Right ventricle myocardium superior (tissue), 1 donor: ENCODE measurements around the gene SRRM2. TPM values are rescaled to one million over a fixed set of nuclear protein-coding genes. Genes with fewer than 3 reads are reported as not detected.
A peak's percentile ranks its signal among the peaks of the same experiment; 100 is the strongest.

Experiments used
- ATAC-seq: fragments of 200-7000 bp; cut with Tn5 transposase; one replicate; pipeline ENCODE4 v1.9.1; 2020; ENCODE audit warnings: mild to moderate bottlenecking; ENCODE audit not compliant: poor library complexity
- DNase-seq: peaks from one replicate; pipeline ENCODE4 v3.0.0-alpha.2; 2020
- intact Hi-C: fragments of 100-400 bp; cut with DNase I; formaldehyde crosslinking; loops from one replicate; pipeline ENCODE4 v1.11.2; 2022
- total RNA-seq: library from RNA; stranded (reverse); fragmentation: NEBNext Ultra II Directional; extraction: Animal tissue kit (Norgen Biotek cat#: 25700); gene quantifications from one replicate; pipeline ENCODE4 v1.2.1, GENCODE V29; 2021
- donor health status: DM: no; HTN: yes; CAD: no; lungs with severe emphysema.

The SRRM2 gene
- total RNA-seq, 1 donor from 2014 or later, result 243 TPM

GRCh38 chr16:2808181-2808580 lies 55.7 kb downstream of the SRRM2 start:
- intact Hi-C loops, result no loop called here
- ATAC-seq (no peak), DNase-seq (peak; percentile 11)

- intact Hi-C loops, result no loop called here
- ATAC-seq, result no peak
- DNase-seq, result no peak
Measured at GRCh38 chr16:2809149-2809760, 56.8 kb downstream of the SRRM2 start.

DNA sequence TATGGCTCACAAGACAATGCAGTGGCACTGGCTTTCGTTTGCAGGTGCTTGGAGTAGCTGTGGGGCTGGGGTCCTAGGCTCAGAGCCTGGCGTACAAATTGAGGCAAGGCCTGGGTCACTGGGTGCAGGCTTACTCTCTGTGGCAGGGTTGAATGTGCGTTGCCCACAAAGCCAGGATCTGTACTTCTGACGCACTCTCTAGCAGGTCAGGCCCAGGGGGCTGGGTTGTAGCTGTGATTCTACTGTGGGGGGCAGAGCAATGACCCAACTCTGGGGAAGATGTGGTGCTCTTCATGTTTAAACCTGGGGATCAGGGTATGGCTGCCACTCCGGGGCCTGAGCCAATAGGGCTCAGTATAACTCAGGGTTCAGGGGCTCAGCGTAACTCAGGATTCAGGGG lies 58.2 kb downstream of the SRRM2 start:
- DNase-seq (peak; percentile 10), ATAC-seq (no peak)
- intact Hi-C loops, result no loop called here

- ATAC-seq (peak; percentile 46), DNase-seq (peak; percentile 15)
- intact Hi-C loops, result no loop called here
Measured at GRCh38 chr16:2811703-2812471, 59.4 kb downstream of the SRRM2 start.

DNA sequence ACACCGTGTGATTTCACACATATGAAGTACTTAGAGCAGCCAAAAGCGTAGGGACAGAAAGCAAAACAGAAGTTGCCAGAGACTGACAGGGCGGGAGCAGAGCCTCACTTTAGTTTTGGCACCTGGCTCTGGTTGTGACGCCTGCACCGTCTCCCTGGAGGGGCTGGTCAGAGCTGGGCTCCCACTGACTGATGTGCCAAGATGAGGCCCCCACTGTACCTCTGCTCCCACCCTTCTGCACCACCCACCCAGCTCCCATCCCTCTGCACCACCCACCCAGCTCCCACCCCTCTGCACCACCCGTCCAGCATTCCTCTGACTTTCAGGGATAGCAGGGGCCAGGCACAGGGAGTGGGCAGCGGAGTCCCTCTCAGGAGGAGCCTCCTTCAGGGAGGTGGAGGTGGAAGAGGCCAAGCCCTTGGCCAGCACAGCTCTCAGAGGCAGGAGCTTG lies 61.4 kb downstream of the SRRM2 start:
- no peak for ATAC-seq
- intact Hi-C loops, result no loop called here
- peak; percentile 13 for DNase-seq

- intact Hi-C loops, result no loop called here
- no peak for ATAC-seq
- peak; percentile 30 for DNase-seq
Measured at GRCh38 chr16:2814551-2815298, 62.3 kb downstream of the SRRM2 start.

GRCh38 chr16:2815299-2815771 lies 62.9 kb downstream of the SRRM2 start:
- intact Hi-C loops, result no loop called here
- DNase-seq (peak; percentile 9), ATAC-seq (no peak)

GRCh38 chr16:2816751-2817339 lies 64.4 kb downstream of the SRRM2 start, which contains the start of gene PRSS21:
Gene PRSS21, plus strand, starts transcription at chr16:2817237. Its CDS starts 32 bp downstream, at chr16:2817269.
- ATAC-seq, result no peak

DNA sequence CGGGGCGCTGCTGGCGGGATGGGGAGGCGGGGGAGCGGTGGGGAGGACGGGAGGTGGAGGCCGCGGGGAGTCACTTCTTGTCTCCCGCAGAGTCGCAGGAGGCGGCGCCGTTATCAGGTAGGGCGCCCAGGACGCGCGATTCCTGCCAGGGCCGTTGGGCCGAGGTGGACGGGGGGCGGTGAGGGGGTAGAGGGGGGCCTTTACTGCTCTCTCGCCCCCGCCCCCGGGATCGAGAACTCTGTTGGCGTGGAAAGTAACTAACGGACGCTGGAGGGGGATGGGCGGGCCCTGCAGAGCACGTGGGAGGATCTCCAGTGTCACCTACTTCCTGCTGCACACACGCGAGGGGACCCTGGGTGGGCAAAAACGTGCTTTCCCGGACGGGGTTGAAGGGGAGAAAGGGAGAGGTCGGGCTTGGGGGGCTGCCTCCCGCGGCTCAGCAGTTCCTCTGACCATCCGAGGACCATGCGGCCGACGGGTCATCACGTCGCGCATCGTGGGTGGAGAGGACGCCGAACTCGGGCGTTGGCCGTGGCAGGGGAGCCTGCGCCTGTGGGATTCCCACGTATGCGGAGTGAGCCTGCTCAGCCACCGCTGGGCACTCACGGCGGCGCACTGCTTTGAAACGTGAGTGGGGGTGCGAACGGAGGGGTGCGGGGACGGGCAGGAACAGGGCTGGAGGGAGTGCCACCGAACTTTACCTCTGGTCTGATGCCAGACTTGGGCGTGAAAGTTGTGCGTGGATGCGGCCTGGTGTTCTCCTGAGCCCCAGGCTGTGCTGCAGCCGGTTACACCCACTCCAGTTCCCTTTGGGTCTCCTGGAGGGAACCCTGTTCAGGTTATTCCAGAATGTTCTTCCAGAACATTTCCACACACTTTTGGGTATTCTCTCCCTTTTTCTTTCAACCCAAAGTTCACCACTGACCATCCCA lies 65.2 kb downstream of the SRRM2 start:
- intact Hi-C loops, result no loop called here

More at GRCh38 chr16:2816751-2817339, 64.4 kb downstream of the SRRM2 start, which contains the start of gene PRSS21:
- intact Hi-C loops, result no loop called here
- peak; percentile 35 for DNase-seq

DNA sequence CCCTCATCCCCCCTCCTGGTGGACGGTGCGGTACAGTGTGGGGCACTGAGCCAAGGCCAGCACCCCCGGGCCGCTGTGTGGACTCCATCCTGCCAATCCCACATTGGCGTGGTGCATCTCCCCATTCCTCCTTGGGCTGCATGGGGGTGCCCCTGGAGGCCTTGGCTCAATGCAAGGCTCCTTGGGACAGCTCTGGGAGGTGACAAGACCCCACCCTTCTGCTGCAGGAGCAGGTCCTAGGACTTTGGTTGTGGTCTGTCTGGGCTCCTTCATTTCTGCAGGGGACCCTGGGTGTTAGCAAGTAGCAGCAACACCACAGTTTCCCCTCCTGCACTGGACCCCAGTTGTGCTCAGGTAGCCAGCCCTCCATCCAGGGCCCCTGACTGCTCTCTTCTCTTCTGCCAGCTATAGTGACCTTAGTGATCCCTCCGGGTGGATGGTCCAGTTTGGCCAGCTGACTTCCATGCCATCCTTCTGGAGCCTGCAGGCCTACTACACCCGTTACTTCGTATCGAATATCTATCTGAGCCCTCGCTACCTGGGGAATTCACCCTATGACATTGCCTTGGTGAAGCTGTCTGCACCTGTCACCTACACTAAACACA lies 65.9 kb downstream of the SRRM2 start:
- ATAC-seq, result no peak
- intact Hi-C loops, result no loop called here
- peak; percentile 19 for DNase-seq

More for the DNA sequence above, 65.2 kb downstream of the SRRM2 start:
- ATAC-seq, result no peak
- DNase-seq, result peak; percentile 11

- ATAC-seq, result no peak
- intact Hi-C loops, result no loop called here
- DNase-seq, result peak; percentile 17
Measured at GRCh38 chr16:2819179-2819938, 66.9 kb downstream of the SRRM2 start.

GRCh38 chr16:2819939-2820835 lies 67.7 kb downstream of the SRRM2 start:
- DNase-seq (peak; percentile 32), ATAC-seq (no peak)
- intact Hi-C loops, result no loop called here
